Measurements from ENCODE around the gene DTX3L.

Gene DTX3L

DNA sequence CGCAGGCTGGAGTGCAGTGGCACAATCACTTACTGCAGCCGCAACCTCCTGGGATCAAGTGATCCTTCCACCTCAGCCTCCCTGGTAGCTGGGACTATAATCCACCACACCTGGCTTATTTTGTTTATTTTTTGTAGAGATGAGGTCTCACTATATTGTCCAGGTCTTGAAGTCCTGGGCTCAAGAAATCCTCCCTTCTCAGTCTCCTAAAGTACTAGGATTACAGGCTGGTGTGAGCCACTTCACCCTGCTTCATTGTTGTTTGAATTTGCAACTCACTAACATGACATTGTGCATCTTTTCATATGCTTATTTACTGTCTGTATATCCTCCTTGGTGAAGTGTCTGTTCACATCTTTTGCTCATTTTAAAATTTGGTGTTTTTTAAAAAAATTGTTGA lies 23.4 kb downstream of the DTX3L start:
- no peak for DNase-seq (ENCODE audit: low read depth, low spot score)
- Histone ChIP-seq H3K9ac (ENCODE audit: insufficient read length, low read depth) (no peak overlapping the region), H3K4me3 (ENCODE audit: insufficient read length, low read depth) (no peak overlapping the region), H3K4me1 (ENCODE audit: insufficient read depth, insufficient read length) (no peaks in the 10 kb centered on the region), H3K9me3 (ENCODE audit: insufficient read depth, low read length) (peaks cover 8% of the 10 kb centered on the region), H3K27me3 (ENCODE audit: insufficient read depth, insufficient read length) (no peaks in the 10 kb centered on the region), H3K36me3 (ENCODE audit: insufficient read depth, insufficient read length, low read length) (no peaks in the 10 kb centered on the region)
- TF ChIP-seq YY1 (IDR thresholded peaks at IDR 0.05; ENCODE audit: insufficient read depth, insufficient read length) (no peak), SUZ12 (IDR thresholded peaks at IDR 0.05; ENCODE audit: extremely low read depth, insufficient read depth, insufficient read length) (no peak), ZNF274 (IDR thresholded peaks at IDR 0.05; ENCODE audit: low read depth, low read length) (no peak)

DNA sequence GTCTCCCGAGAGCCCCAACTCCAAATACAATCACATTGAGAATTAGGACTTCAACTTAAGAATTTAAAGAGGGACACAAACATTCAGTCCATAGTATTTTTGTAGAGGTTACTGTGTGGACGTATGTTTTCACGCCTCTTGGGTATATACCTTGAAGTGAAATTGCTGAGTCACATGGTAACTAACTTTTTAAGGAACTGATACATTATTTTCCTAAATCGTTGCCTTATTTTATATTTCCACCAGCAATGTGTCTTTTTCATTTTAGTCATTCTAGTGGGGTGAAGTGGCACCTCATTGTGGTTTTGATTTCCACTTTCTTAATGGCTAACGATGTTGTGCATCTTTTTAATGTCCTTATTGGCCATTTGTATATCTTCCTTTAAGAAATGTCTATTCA lies 25.2 kb downstream of the DTX3L start:
- Histone ChIP-seq H3K36me3 (ENCODE audit: insufficient read depth, insufficient read length, low read length) (no peaks in the 10 kb centered on the region), H3K4me1 (ENCODE audit: insufficient read depth, insufficient read length) (no peaks in the 10 kb centered on the region), H3K9ac (ENCODE audit: insufficient read length, low read depth) (no peak overlapping the region), H3K9me3 (ENCODE audit: insufficient read depth, low read length) (peaks cover 4% of the 10 kb centered on the region; the same call in 1 of the 2 replicates), H3K27me3 (ENCODE audit: insufficient read depth, insufficient read length) (no peaks in the 10 kb centered on the region), H3K4me3 (ENCODE audit: insufficient read length, low read depth) (no peak overlapping the region)
- TF ChIP-seq SUZ12 (IDR thresholded peaks at IDR 0.05; ENCODE audit: extremely low read depth, insufficient read depth, insufficient read length): no peak
- no peak for TF ChIP-seq YY1 (IDR thresholded peaks at IDR 0.05; ENCODE audit: insufficient read depth, insufficient read length)
- TF ChIP-seq ZNF274 (IDR thresholded peaks at IDR 0.05; ENCODE audit: low read depth, low read length): no peak
- DNase-seq (ENCODE audit: low read depth, low spot score): no peak

DNA sequence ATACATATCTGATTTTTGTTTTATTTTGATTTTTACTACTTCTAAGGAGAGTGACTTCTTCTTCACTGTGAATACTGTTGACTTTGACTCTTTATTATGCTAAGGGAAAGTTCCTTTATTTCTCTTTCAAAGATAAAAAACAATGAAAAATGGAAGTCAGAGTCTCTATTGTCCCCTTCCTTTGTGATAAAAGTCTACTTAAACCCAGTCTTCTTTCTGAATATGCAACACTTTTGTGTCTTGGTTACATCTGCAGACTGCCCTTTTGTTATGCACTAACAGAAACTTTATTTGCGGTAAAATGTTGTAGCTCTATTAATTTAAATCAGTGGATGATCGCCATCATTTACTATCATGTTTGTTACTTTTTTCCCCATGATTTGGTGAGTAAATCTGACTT lies 26.5 kb downstream of the DTX3L start:
- Histone ChIP-seq H3K4me1 (ENCODE audit: insufficient read depth, insufficient read length) (no peaks in the 10 kb centered on the region), H3K27me3 (ENCODE audit: insufficient read depth, insufficient read length) (no peaks in the 10 kb centered on the region), H3K9me3 (ENCODE audit: insufficient read depth, low read length) (peaks cover 4% of the 10 kb centered on the region; the same call in 1 of the 2 replicates), H3K4me3 (ENCODE audit: insufficient read length, low read depth) (no peak overlapping the region), H3K36me3 (ENCODE audit: insufficient read depth, insufficient read length, low read length) (no peaks in the 10 kb centered on the region), H3K9ac (ENCODE audit: insufficient read length, low read depth) (no peak overlapping the region)
- DNase-seq (ENCODE audit: low read depth, low spot score): no peak
- TF ChIP-seq YY1 (IDR thresholded peaks at IDR 0.05; ENCODE audit: insufficient read depth, insufficient read length): no peak
- TF ChIP-seq SUZ12 (IDR thresholded peaks at IDR 0.05; ENCODE audit: extremely low read depth, insufficient read depth, insufficient read length): no peak
- TF ChIP-seq ZNF274 (IDR thresholded peaks at IDR 0.05; ENCODE audit: low read depth, low read length): no peak

DNA sequence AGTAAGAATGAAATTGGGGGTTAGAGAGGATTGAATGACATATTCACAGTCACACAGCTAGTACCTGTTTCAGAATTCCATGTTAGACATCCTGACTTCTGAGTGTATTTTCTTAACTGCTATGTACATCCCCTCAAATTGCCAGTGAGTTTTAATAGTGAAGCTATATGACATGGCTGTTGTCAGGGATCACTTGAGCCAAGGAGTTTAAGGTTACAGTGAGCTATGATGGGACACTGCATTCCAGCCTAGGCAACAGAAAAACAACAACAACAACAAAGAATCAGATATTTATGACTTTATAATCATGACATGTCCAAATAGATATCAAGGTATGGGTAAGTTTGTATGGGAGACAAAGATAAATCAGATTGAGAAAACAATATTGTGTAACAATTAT lies 29.9 kb downstream of the DTX3L start:
- no peak for TF ChIP-seq ZNF274 (IDR thresholded peaks at IDR 0.05; ENCODE audit: low read depth, low read length)
- no peak for TF ChIP-seq YY1 (IDR thresholded peaks at IDR 0.05; ENCODE audit: insufficient read depth, insufficient read length)
- H3K4me3 ChIP-seq (ENCODE audit: insufficient read length, low read depth): no peak overlapping the region
- H3K9me3 ChIP-seq (ENCODE audit: insufficient read depth, low read length): no peaks in the 10 kb centered on the region
- DNase-seq (ENCODE audit: low read depth, low spot score): no peak
- no peaks in the 10 kb centered on the region for H3K27me3 ChIP-seq (ENCODE audit: insufficient read depth, insufficient read length)
- no peaks in the 10 kb centered on the region for H3K36me3 ChIP-seq (ENCODE audit: insufficient read depth, insufficient read length, low read length)
- H3K9ac ChIP-seq (ENCODE audit: insufficient read length, low read depth): no peak overlapping the region
- no peaks in the 10 kb centered on the region for H3K4me1 ChIP-seq (ENCODE audit: insufficient read depth, insufficient read length)

DNA sequence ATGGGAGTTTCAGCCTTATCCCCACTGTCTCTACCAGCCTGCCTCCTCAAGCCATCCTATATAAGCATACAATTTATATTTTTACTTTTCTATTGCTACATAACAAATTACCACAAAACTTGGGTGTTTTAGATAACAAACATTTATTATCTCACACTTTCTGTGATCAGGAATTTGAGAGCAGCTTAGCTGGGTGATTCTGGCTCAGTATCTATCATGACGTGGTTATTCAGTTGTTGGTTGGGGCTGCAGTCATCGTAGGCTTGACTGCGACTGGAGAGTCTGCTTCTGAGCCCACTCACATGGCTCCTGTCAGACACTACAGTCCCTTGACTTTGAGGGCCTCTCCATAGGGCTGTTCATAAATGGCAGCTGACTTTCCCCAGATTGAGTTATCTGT lies 34.0 kb downstream of the DTX3L start:
- no peaks in the 10 kb centered on the region for H3K9me3 ChIP-seq (ENCODE audit: insufficient read depth, low read length)
- TF ChIP-seq YY1 (IDR thresholded peaks at IDR 0.05; ENCODE audit: insufficient read depth, insufficient read length): no peak
- TF ChIP-seq ZNF274 (IDR thresholded peaks at IDR 0.05; ENCODE audit: low read depth, low read length): no peak
- TF ChIP-seq SUZ12 (IDR thresholded peaks at IDR 0.05; ENCODE audit: extremely low read depth, insufficient read depth, insufficient read length): no peak
- H3K27me3 ChIP-seq (ENCODE audit: insufficient read depth, insufficient read length): no peaks in the 10 kb centered on the region
- H3K9ac ChIP-seq (ENCODE audit: insufficient read length, low read depth): no peak overlapping the region
- DNase-seq (ENCODE audit: low read depth, low spot score): no peak
- no peaks in the 10 kb centered on the region for H3K36me3 ChIP-seq (ENCODE audit: insufficient read depth, insufficient read length, low read length)
- H3K4me3 ChIP-seq (ENCODE audit: insufficient read length, low read depth): no peak overlapping the region
- H3K4me1 ChIP-seq (ENCODE audit: insufficient read depth, insufficient read length): no peaks in the 10 kb centered on the region

DNA sequence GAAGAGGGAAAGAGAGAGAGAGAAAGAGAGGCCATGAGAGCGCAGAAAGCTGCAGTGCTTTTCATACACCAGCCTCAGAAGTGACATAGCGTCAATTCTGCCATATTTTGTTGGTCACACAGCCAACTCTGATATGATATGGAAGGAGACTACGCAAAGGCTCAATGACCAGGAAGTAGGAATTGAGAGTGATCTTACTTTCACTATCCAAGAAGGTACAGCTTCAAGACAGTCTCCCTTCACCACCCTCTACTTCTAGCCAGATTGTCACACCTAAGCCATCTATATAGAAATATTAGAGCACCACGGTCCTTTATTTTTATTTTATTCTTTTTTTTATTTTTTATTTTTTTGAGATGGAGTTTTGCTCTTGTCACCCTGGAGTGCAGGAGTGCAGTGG lies 34.4 kb downstream of the DTX3L start:
- TF ChIP-seq SUZ12 (IDR thresholded peaks at IDR 0.05; ENCODE audit: extremely low read depth, insufficient read depth, insufficient read length) (no peak), ZNF274 (IDR thresholded peaks at IDR 0.05; ENCODE audit: low read depth, low read length) (no peak), YY1 (IDR thresholded peaks at IDR 0.05; ENCODE audit: insufficient read depth, insufficient read length) (no peak)
- H3K36me3 ChIP-seq (ENCODE audit: insufficient read depth, insufficient read length, low read length): no peaks in the 10 kb centered on the region
- no peak overlapping the region for H3K9ac ChIP-seq (ENCODE audit: insufficient read length, low read depth)
- H3K4me1 ChIP-seq (ENCODE audit: insufficient read depth, insufficient read length): no peaks in the 10 kb centered on the region
- DNase-seq (ENCODE audit: low read depth, low spot score): no peak
- H3K9me3 ChIP-seq (ENCODE audit: insufficient read depth, low read length): no peaks in the 10 kb centered on the region
- H3K27me3 ChIP-seq (ENCODE audit: insufficient read depth, insufficient read length): no peaks in the 10 kb centered on the region
- no peak overlapping the region for H3K4me3 ChIP-seq (ENCODE audit: insufficient read length, low read depth)

DNA sequence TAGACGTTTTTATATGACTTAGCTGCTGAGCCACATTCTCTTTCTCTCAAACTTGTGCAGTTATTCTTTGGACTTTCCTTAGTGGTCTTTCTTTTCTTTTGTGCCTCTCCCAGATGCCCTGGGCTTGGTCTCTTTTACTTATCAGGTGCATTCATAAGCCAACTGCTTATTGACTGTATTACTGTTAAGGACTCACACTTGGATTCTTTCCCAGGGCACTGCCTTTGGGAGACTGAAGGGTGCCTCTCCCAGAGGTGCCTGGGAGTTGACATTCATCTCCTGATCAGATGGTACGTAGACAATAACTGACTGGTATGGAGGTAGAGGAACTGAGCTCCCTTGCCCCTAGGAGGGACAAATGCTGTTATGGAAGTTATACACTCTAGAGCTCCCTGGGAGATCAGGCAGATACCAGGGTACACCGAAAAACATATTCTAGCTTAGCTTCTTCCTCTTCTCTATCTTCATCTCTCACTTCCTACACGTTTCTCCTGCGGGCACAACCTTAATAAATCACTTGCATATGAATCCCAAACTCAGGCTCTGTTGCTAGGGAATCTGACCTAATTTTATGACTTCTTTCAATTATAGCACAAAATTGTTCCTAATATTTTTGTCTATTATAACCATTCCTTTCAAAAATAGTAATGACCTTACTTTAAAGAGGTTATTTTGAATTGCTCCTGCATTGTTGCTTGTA lies 38.0 kb downstream of the DTX3L start:
- Histone ChIP-seq H3K4me1 (ENCODE audit: insufficient read depth, insufficient read length) (no peaks in the 10 kb centered on the region), H3K9ac (ENCODE audit: insufficient read length, low read depth) (no peak overlapping the region), H3K36me3 (ENCODE audit: insufficient read depth, insufficient read length, low read length) (no peaks in the 10 kb centered on the region), H3K4me3 (ENCODE audit: insufficient read length, low read depth) (no peak overlapping the region), H3K27me3 (ENCODE audit: insufficient read depth, insufficient read length) (no peaks in the 10 kb centered on the region), H3K9me3 (ENCODE audit: insufficient read depth, low read length) (no peaks in the 10 kb centered on the region)
- DNase-seq (ENCODE audit: low read depth, low spot score): no peak
- TF ChIP-seq ZNF274 (IDR thresholded peaks at IDR 0.05; ENCODE audit: low read depth, low read length): no peak
- no peak for TF ChIP-seq YY1 (IDR thresholded peaks at IDR 0.05; ENCODE audit: insufficient read depth, insufficient read length)
- TF ChIP-seq SUZ12 (IDR thresholded peaks at IDR 0.05; ENCODE audit: extremely low read depth, insufficient read depth, insufficient read length): no peak

Data from NT2/D1 (cell line).